Keratinocyte (primary cell): Measurements from ENCODE around the gene ASMT.

Experiments
- CTCF ChIP-seq, 3 experiments: IDR thresholded peaks in 1 of 3; conservative IDR thresholded peaks in 1 of 3; optimal IDR thresholded peaks in 1 of 3; 2 replicates in 2 of 3; 3 replicates in 1 of 3; pipeline versions ENCODE3 to v1.5.1; 2011; ENCODE audit warnings: low read length in 3 of 3, mild to moderate bottlenecking in 3 of 3, moderate library complexity in 2 of 3, control low read depth in 1 of 3, inconsistent platforms in 1 of 3; ENCODE audit not compliant: insufficient read depth in 2 of 3; ENCODE audit errors: extremely low read depth in 1 of 3
- EZH2 ChIP-seq: IDR thresholded peaks from one replicate; pipeline ENCODE4 v1.6.1; 2012; ENCODE audit warnings: inconsistent platforms, mild to moderate bottlenecking, low read length, moderate library complexity

- TF ChIP-seq CTCF (optimal IDR thresholded peaks at IDR 0.05 in 1 of 3, IDR thresholded peaks at IDR 0.05 in 1 of 3, conservative IDR thresholded peaks at IDR 0.05 in 1 of 3; ENCODE audit: extremely low read depth in 1 of 3, insufficient read depth in 2 of 3, low read length in 3 of 3) (no peak), EZH2 (no peak)
Measured at GRCh38 chrX:1584237-1585011, 30.4 kb upstream of the ASMT start.
